ENCODE results near the gene MRPL24.
A peak's percentile ranks its signal among the peaks of the same experiment; 100 is the strongest.
"Not testable (repeated sequence)": the region's sequence is repeated elsewhere in the genome, so short reads cannot be mapped to it uniquely, and the experiment has no call there.

The MRPL24 gene

DNA sequence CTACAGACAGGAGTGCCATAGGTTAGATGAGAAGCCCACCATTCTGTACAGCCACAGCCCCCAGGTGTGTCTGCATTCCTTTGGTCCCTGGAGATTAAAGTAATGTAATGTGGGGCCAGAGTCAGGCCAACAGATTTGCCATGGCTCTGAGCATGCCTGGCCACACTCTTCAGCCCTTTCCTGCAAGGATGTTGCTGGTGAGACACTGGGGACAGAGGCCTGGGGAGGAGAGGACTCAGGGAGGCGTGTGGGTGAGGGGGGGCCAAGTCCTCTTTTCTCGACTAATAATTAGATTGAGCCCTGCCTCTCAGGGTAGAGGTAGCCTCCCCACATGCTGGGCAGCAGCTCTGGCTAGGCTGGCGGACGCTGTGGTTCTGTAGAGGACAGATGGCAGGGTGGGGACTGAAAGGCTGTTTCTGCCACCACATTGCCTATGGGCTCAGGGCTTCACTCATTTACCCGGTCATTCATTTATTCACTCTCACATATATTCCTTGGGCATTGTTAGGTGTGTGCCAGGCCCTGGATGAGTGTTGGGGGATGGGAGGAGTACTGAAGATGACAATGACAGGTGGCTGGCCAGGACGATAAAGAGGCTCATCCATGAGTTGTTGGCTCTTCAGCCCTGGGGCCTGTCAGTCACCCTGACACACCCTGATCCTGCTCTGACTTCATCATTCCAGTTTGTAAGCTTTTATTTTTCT, 19.4 kb upstream of the MRPL24 start:
- DNase-seq (ENCODE audit: low read depth in 1 of 2, low spot score in 1 of 2) = no peak

DNA sequence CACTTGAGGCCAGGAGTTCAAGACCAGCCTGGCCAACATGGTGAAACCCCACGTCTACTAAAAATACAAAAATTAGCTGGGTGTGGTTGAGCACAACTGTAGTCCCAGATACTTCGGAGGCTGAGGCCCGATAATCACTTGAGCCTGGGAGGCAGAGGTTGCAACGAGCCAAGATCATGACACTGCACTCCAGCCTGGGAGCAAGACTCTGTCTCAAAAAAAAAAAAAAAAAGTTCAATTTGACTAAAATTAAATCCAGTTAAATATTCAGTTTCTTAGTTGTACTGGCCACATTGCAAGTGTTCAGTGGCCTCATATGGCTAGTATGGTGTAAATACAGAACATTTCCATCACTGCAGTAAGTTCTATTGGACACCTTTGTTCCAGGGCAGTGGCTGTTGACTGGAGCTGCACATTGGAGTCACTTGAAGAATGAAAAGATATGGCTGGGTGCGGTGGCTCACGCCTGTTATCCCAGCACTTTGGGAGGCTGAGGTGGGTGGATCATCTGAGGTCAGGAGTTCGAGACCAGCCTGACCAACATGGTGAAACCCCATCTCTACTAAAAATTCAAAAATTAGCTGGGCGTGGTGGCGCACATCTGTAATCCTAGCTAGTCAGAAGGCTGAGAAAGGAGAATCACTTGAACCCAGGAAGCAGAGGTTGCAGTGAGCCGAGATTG, 16.8 kb upstream of the MRPL24 start:
- not testable (repeated sequence) for DNase-seq (ENCODE audit: low read depth in 1 of 2, low spot score in 1 of 2)

DNA sequence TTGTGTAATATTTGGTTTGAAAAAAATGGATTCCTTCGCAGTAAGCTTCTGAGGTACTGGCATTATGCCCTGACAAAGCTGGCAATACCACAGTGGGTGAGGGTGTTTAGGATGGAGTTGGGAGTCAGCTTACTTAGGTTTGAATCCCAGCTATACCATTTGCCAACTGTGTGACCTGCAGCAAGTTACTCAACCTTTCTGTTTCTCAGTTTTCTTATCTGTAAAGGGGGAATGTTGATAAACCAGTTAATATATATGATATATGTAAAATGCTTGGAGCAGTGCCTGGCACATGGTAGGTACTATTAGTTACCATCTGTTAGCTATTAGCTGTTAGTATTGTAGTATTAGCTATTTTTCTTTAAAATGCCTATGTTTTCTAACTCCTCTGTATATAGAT, 15.5 kb upstream of the MRPL24 start:
- no peak for DNase-seq (ENCODE audit: low read depth in 1 of 2, low spot score in 1 of 2)

DNA sequence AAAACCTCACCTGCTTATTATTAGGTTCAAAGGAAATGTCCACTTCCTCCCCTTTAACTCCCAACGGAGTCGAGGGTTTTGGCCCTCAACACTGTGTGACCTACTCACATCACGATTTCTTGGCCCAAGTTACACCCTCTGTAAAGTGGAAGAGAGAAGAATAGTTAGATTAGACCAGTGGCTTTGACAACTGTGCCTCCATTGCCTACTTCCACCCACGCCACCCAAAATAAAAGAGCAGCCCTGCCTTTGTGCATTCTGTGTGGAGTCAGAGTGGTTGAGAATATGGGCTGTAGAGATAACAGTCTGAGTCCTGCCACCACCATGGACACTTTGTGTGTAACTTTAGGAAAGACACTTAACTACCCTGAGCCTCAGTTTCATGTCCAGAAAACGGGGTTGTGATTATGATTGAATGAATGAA, 14.7 kb upstream of the MRPL24 start:
- DNase-seq (ENCODE audit: low read depth in 1 of 2, low spot score in 1 of 2) = no peak

DNA sequence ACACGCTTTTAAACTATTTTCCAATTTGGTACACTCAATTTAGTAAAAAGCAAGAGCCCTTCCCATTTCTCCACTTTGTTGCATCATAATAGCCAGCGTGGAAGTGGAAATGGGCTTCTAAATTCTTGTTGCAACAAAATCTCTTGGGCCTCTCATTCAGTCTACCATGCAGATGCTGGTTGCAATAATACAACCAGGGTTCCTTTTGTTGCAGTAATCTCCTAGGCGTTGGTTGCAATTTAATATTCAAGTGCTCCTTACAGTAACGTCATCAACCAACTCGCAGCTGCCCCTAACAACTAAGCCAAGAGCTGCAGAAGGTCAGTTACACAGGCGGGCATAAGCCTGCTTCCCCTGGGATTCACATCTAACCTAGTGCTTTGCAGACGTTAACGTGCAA, 13.3 kb upstream of the MRPL24 start:
- no peak for DNase-seq (ENCODE audit: low read depth in 1 of 2, low spot score in 1 of 2)

DNA sequence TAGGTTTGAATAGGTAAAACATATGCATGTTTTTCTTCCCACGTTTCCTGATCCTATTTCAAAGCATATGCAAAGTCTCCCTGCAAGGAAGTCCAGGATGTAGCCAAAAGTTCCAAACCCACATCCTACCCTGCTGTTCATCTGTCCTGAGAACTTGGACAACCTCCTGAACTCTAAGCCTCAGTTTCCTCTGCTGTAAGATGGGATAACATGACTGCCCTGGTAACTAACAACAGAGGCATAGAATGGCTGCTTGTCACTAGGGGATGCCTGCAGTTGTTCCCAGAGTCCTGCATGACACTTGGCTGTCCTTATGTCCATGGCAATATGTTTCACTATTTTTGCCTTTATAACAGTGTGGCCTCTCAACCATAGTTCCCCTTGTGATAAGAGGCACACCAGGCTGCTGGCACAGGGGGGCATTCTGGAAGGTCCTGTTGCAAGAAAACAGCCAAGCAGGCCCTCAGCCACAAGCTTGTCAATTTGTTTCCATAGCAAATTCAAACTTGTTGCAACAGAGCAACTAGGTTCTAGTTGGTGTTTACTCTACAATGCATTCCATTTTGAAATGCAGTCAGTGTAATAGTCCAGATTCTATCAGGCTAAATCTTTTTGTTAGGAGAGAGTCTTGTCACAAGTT, 12.1 kb upstream of the MRPL24 start:
- no peak for DNase-seq (ENCODE audit: low read depth in 1 of 2, low spot score in 1 of 2)

DNA sequence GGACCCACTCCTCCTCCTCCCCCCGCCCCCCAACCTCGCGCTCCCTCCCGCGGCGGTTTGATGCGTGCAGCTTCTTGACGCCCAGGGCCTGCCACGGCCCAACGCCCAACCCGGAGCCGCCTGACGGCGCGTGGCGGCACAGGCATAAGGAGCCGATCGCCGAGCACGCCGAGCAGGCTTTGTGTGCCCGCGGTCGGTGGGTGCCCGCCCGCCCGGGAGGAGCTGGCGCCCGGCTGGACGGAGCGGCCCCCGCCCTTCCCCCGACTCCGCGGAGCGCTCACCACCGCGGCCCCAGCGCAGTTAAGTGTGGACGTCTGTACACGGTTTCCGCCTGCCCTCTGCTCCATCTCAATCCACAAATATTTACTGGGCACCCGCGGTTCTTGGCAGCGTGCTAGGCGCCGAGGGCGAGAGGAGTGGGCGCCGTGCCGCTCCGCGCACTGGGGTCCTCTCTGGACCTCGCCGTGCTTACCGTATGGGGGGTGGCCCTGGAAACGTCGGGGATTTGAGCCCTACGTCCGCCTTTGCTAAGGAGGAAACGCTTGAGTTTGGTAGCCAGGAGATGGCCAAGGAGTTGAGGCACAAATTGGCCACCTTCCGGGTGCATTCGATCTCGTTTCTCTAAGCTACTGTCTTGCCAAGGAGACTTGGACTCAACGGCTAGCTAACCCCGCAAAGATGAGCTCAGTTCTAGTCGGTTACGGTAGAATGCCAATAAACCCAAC, 11.0 kb upstream of the MRPL24 start:
- peak; percentile 96 to 97 for DNase-seq (ENCODE audit: low read depth in 1 of 2, low spot score in 1 of 2)

DNA sequence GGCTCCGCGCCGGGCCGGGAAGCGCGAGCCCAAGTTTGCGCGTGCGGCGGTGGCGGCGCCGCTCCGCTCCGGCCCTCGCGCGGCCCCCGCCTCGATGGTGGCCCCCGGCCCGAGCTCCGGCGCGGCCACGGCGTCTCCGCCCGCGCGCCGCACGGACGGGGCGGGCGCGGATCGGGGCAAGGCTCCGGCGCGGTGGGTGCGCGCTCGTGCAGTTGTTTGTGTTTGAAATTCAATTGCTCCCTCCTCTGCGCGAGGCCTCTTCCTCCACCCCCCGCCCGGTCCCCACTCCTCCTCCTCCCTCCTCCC, 10.5 kb upstream of the MRPL24 start, which contains the start of gene HDGF:
TSS of gene HDGF (minus strand) at position 225 of the 306 bp plus-strand sequence. CDS start 246 bp downstream, outside the sequence.
- DNase-seq (ENCODE audit: low read depth in 1 of 2, low spot score in 1 of 2) = no peak

DNA sequence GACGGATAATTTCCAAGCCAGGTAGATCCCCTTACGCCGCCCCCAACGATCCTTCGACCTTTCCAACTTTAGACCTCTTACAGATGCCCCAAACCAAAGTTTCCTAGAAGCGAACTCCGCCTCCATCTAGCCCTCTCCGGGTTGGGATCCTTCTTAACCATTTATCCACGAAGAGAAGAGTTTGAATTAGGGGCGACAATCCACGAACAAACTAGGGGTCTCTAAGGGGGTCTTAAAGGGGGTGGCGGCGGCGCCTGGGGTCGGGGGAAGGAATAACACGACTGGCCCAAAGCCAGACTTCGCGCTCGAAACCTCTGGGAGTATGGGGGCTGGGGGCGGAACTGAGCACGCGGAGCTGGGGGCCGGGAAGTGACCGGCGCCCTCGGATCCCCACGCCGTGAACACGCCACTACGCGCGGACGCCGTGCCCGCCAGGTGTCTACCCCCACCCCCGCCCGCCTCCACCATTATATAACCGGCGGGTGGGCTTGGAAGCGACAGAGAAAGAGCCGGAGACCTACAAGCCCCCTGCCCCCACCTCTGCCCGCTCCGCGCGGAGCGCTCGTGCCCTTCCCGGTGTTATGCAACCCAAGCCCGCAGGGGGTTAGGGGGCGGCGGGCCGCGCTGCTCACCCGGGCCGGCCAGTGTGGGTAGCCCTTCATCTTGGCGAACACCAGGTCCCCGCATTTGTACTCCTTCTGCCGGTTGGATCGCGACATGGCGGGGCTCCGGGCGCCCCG, 10.0 kb upstream of the MRPL24 start:
- no peak for DNase-seq (ENCODE audit: low read depth in 1 of 2, low spot score in 1 of 2)

DNA sequence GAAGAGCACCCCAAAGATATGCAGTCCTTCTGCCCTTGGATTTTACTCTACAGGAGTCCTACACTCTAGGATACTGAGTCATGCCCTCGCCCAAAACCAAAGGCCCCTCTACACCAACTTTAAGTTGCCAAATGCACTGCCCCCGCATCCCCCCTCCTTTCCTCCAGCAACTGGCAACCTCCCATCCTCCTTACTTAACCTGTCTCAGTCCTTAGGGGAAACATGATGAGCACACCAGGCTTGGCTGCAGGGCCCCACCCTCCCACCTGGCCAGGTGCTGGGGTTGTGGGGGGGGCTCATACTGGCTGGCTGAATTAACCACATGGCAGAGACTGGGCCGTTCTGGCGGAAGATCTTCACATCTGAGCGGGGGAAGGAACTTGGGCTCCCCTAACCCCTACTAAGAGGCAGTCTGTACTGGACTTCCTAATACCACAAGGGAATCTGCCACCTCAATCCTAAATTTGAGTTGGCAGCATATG, 9.3 kb upstream of the MRPL24 start:
- DNase-seq (ENCODE audit: low read depth in 1 of 2, low spot score in 1 of 2) = no peak

DNA sequence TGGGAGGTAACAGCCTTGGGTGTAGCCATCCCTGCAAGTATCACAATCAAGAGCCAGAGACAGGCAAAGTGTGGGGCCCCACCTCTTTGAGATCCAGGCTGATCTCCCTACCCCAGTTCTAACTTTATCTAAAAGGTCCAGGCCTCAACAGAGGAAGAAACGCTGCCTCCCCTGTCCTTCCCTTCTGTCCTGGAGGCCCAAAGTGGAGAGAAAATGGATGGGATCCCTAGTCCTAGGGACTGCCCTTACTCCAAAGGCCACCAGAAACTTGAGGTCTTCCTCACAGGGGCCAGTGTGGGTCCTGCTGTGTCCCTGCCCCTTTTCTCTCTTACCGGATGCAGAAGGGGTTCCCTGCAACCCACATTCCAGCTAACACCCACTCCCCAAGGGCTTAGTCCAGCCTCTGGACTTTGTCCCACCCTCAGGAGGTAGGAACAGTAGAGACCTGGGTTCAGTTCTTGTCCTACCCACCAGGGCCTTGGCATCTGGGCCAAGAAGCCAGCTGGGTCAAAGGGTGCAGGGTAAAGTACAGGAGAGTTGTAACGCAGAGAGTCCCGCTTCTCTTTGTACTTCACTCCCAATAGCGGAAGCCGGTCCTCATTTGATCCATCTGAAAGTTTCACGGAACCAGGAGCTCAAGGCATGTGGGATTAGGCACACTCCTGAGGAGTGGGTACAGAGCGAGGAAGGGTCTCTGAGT, 8.7 kb upstream of the MRPL24 start:
- no peak for DNase-seq (ENCODE audit: low read depth in 1 of 2, low spot score in 1 of 2)

DNA sequence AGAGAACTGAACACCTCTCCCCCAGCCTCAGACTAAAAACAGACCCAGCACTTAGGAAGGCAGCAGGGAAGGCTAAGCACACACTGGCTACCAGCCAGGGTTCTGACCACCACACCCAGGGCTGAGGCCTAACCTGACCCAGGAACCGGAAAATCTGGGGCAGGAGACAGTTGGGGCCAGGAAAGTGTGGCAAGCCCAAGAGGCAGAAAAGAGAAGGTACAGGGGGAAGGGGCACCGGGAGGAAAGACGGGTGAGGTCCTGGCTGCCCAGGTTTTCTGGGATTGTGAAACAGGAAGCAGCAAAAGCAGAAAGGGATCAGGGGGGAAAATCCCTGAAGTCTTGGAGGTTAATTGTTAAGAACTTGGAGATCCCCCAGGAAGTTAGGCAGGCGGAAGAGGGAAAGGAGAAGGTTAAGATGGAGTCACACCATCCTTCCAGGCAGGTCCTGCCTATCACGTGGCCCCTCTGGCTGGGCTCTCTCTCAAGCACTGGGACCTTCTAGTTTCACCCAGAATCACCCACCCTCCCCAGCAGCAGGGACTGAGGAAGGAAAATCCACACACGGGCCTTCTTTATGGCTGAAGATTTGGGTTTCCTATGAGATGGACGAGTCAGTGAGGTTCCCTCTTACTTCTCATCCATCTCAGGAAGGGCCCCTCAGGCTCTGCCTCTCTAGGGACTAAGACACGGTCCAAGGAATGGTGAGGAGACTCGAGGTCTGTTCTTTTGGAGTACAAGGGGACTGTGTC, 8.0 kb upstream of the MRPL24 start:
- no peak for DNase-seq (ENCODE audit: low read depth in 1 of 2, low spot score in 1 of 2)

DNA sequence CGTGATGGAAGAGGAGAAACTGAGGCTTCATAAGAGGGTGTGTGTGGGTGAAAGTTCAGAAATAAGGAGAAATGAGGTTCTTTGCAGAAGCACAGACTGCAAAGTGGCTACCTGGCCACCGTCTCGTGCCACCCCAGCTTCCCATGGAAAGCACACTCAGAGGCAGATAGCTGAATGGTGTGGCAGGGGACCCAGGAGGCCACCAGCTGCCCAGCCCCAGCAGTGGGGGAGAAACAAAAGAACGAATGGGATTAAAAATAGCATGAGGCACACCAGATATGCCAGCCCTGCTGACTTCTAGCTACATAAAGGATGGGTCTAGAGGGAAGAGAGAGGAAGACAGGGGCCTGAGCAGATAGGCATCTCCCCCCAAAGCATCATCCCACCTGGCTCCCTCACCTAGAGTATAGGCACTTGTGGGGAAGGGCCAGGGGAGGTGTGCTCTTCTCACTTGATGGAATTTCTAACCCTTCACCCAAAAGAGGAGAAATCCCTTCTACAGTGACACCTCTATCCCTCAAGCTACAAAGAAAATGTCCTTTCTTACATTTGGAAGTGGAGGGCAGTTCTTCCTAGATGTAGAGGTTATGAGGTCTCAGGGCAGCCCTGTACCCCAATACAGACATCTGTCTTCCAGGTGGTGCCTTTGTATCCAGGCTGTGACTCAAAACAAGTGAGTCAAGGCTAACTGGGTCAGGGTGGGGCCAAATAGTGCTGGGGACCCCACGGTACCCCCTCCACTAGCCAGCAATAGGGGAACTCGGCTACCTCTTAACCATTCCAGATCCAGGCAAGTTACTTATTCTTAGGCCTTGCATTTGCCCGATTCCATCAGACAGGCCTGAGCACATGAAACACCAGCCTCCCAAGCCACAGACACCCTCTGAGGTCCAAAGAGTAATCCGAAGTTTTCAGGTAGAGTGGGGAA, 7.1 kb upstream of the MRPL24 start:
- DNase-seq (ENCODE audit: low read depth in 1 of 2, low spot score in 1 of 2) = no peak

DNA sequence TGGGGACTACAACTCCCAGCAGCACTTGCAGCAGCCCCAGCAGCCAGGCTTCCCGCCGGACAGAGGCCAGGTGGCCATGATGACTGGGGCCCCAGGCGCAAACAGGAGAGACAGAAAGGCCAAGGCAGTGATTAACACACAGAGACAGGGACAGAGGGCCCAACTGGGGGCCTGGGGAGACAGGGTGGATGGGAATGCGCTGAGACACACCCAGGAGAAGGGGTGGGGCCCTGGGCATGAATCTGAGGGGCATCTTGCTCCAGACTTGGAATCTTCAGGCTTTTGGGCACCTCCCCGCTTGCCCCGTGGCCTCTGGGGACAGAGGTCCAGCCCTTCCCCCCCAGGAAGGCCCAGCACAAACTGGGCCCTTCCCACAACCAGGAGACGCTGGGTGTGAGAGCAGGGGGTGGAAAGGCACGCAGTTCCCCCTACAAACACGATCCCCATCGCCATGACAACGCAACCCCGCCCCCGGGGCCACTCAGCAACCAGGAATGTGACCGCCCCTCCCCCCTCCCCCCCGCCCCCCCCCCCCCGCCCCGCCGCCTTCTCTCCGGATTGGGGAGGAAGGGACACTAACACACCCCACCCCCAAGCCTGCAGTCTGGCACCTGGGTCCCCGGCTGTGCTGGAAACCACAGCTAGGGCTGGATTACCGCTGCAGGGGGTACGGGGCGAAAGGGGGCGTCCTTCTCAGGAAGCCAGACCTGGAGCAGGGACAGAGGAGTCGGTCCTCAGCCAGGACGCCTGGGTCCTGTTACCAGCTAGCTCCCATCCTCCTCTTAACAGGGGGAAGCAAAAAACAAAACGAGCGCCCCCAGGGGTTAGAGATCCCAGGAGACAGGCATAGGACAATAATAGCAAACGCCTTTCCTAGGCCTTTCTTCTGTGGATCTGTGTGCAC, 6.1 kb upstream of the MRPL24 start:
- no peak for DNase-seq (ENCODE audit: low read depth in 1 of 2, low spot score in 1 of 2)

DNA sequence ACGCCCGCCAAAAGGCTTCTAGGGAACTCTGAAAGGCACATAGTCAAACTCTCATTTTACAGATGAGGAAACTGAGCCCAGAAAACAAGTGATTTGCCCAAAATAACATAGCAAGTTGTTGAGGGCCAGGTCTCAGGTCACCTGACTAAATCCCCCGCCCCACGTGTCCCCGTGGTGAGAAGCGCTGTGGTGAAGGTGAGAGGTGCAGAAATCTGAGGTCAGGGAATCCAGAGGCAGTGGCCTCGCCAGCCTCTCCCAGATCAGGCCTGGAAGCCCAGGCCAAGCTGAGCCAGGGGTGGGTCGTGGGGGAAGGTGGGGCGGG, 5.5 kb upstream of the MRPL24 start:
- no peak for DNase-seq (ENCODE audit: low read depth in 1 of 2, low spot score in 1 of 2)

DNA sequence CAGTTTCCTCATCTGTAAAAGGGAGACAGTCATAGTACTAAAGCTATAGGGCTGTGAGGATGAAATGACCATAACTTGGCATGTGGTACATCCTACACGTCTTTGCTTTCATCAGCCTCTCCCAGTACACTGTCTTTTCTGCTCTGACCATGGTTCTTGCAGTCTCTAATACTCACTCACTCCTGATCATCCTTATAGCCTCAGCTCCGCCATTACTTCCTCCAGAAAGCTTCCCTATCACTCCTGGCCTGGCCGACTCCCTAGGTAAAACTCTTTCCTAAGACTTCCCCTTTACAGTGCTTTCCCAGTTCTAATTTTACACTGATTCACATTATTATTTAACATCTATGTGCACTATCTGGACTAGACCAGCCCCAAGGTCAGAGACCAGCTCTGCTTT, 5.0 kb upstream of the MRPL24 start:
- DNase-seq (ENCODE audit: low read depth in 1 of 2, low spot score in 1 of 2) = no peak

DNA sequence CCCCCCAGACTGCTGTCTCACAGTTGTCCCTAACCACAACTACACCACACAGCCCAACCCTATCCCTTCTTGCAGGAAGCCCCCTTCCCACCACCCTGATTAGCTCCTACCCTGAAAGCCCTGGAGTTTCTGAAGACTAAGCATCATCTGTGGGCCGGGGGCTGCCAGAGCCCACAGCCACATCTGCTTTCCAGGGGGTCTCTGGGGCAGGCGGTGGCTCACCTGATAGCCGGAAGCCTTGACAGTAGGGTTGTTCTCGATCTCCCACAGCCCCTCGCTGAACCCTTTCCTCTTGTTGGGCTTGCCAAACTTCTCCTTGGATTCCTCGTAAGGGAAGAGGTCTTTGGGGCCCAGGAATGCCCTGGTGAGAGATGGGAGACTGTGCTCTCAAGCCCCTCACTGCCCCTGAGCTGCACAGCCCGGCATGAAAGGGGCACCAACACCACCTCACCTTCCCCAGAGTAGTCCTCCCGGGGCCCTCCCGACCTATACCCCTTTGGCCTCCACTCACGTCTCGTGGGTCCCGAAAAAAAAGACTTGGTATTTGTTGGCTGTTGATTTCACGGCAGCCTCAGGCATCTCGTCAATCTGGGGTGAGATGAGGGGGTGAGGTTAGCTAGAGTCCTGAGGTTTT, 4.0 kb upstream of the MRPL24 start:
- DNase-seq (ENCODE audit: low read depth in 1 of 2, low spot score in 1 of 2) = no peak

Data from activated T-helper 1 cell treated with anti-CD3 and anti-CD28 coated beads, Interleukin-2, amount 50 U/mL, for 16 hours (primary cell).